Adrenal gland (tissue), 12 donors: Measurements from ENCODE around the gene ARFGEF2. TPM values are rescaled to one million over a fixed set of nuclear protein-coding genes. Genes with fewer than 3 reads are reported as not detected.

Source experiments
- DNase-seq, 7 donors: peaks; one replicate each; pipeline ENCODE4 v3.0.0-alpha.2; 2019 to 2020
- H3K27ac ChIP-seq, 5 donors: fragments of 200-600 bp; sonication (generic) in 4 of 5; 1 replicate in 3 of 5; 2 replicates in 2 of 5; pipeline versions ENCODE4 v1.5.1 to v1.8.0; 2016 to 2020; ENCODE audit warnings: mild to moderate bottlenecking in 1 of 5
- H3K27me3 ChIP-seq: fragments of 200-600 bp; 2 replicates; pipeline ENCODE4 v1.8.0; 2021
- H3K36me3 ChIP-seq, 2 donors: fragments of 200-600 bp; replicated peaks in 1 of 2; 1 replicate in 1 of 2; 2 replicates in 1 of 2; pipeline versions ENCODE4 v1.5.1 to v1.8.0; 2018 to 2022
- H3K4me1 ChIP-seq, 2 donors: fragments of 200-600 bp; replicated peaks in 1 of 2; 1 replicate in 1 of 2; 2 replicates in 1 of 2; pipeline versions ENCODE4 v1.5.1 to v1.8.0; 2018 to 2021
- H3K4me3 ChIP-seq, 4 donors: fragments of 200-600 bp; sonication (generic) in 3 of 4; one replicate each; pipeline ENCODE4 v1.5.1; 2016 to 2018
- H3K9me3 ChIP-seq, 3 donors: fragments of 200-600 bp; sonication (generic) in 1 of 3; replicated peaks in 1 of 3; 1 replicate in 2 of 3; 2 replicates in 1 of 3; pipeline versions ENCODE4 v1.5.1 to v1.8.0; 2016 to 2021
- POLR2A ChIP-seq, 2 donors: fragments of 450-650 bp; IDR thresholded peaks; one replicate each; pipeline ENCODE4 v1.6.1; 2017; ENCODE audit warnings: antibody characterized with exemption in 2 of 2, mild to moderate bottlenecking in 2 of 2, moderate library complexity in 1 of 2
- WGBS, 4 donors: extraction: QIAGEN DNeasy Blood & Tissue Kit in 2 of 4; methylation state at CpG; one replicate each; pipeline versions ENCODE4 v1.1.5 to v1.1.7; 2013 to 2017; 5-methylcytosine and 5-hydroxymethylcytosine counted together
- intact Hi-C, 2 donors: fragments of 100-400 bp; cut with DNase I; formaldehyde crosslinking; loops; one replicate each; pipeline versions ENCODE4 v1.14.1 to v1.15.0; 2022 to 2023
- polyA plus RNA-seq, 3 donors: library from polyadenylated mRNA; stranded (reverse); fragments of 200-250 nt in 2 of 3; fragments of 350-450 nt in 1 of 3; fragmentation: Illumina TruSeq in 1 of 3; extraction: RNeasy Lipid Tissue Mini Kit (QIAGEN cat#74804) in 1 of 3; gene quantifications; one replicate each; pipeline ENCODE4 v1.2.3, GENCODE V29; 2013 to 2014
- total RNA-seq, 9 donors: library from RNA; depleted of rRNA in 4 of 9; stranded (reverse); fragments of >200 nt in 4 of 9; fragments of 120-200 nt in 1 of 9; fragmentation: NEBNext Ultra II Directional in 1 of 9; extraction: Animal tissue kit (Norgen Biotek cat#: 25700) in 1 of 9; gene quantifications; one replicate each; pipeline versions ENCODE4 v1.1.0 to v1.2.4, GENCODE V29; 2013 to 2023
- TF ChIP-seq, protein P1 (sequence below), 6 experiments: fragments of 450-650 bp in 4 of 6; fragments of 200-600 bp in 2 of 6; sonication (generic) in 1 of 6; IDR thresholded peaks; 1 replicate in 5 of 6; 2 replicates in 1 of 6; pipeline versions ENCODE4 v1.5.1 to v1.8.0; 2016 to 2021; ENCODE audit warnings: antibody characterized with exemption in 6 of 6, mild to moderate bottlenecking in 2 of 6, moderate library complexity in 1 of 6
- donor health status: healthy with polysubstance abuse.
- donor health status: Bipolar disorder and iron deficiency.
- donor health status: DM: yes; HTN: yes; CAD: no.
- donor health status: DM: no; HTN: no; CAD: no.
- donor health status: DM: no; HTN: no; CAD: no.
- donor health status: DM: yes; HTN: yes; CAD: no.

ARFGEF2 gene
- total and polyA plus RNA-seq, 12 donors = 17.1 to 128 (median 69.3) TPM

DNA sequence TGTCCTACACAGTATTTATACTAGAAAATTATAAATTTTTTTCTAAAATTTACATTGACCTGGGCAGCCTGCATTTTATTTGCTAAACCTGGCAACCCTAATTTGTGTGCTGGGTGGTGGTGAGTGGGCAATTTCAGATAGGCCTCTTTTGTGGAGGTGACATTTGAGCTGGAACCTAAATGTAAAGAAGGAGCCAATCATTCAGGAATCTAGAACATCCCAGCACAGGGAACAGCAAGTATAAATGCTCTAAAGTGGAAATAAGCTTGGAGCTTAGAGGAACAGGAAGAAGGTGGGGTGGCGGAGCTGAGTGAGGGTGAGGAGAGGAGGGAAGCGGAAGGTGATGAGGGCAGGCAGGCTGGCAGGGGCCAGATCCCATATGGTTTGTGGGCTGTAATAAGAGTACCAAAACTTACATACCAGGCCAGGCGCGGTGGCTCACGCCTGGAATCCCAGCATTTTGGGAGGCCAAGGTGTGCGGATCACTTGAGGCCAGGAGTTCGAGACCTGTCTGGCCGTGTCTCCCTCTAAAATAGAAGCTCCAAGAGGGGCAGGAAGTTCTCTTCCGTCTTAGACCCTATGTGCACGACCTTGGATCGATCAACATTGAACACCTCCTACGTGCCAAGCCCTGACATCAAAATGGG is 124.1 kb downstream of the ARFGEF2 start:
- 7 to 16% (median 10%) methylated on average over 5 to 12 of the region's 12 CpGs for WGBS, 4 donors
- H3K27ac ChIP-seq = peak overlapping the region; percentile 82 to 93 (median 91)
- TF ChIP-seq, protein P1, sequence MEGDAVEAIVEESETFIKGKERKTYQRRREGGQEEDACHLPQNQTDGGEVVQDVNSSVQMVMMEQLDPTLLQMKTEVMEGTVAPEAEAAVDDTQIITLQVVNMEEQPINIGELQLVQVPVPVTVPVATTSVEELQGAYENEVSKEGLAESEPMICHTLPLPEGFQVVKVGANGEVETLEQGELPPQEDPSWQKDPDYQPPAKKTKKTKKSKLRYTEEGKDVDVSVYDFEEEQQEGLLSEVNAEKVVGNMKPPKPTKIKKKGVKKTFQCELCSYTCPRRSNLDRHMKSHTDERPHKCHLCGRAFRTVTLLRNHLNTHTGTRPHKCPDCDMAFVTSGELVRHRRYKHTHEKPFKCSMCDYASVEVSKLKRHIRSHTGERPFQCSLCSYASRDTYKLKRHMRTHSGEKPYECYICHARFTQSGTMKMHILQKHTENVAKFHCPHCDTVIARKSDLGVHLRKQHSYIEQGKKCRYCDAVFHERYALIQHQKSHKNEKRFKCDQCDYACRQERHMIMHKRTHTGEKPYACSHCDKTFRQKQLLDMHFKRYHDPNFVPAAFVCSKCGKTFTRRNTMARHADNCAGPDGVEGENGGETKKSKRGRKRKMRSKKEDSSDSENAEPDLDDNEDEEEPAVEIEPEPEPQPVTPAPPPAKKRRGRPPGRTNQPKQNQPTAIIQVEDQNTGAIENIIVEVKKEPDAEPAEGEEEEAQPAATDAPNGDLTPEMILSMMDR (IDR thresholded peaks at IDR 0.05) = no peak
- TF ChIP-seq POLR2A (IDR thresholded peaks at IDR 0.05) = no peak
- no peaks in the 10 kb centered on the region for H3K9me3 ChIP-seq
- H3K36me3 ChIP-seq = no peaks in the 10 kb centered on the region
- H3K4me1 ChIP-seq = peaks cover 4 to 19% of the 10 kb centered on the region in 2 donors
- intact Hi-C loops = no loop called here
- peak overlapping the region in 2 of 4 donors; percentile 61 to 92 for H3K4me3 ChIP-seq
- no peaks in the 10 kb centered on the region for H3K27me3 ChIP-seq
- peak in 6 of 7 donors; percentile 38 to 52 (median 41) for DNase-seq

DNA sequence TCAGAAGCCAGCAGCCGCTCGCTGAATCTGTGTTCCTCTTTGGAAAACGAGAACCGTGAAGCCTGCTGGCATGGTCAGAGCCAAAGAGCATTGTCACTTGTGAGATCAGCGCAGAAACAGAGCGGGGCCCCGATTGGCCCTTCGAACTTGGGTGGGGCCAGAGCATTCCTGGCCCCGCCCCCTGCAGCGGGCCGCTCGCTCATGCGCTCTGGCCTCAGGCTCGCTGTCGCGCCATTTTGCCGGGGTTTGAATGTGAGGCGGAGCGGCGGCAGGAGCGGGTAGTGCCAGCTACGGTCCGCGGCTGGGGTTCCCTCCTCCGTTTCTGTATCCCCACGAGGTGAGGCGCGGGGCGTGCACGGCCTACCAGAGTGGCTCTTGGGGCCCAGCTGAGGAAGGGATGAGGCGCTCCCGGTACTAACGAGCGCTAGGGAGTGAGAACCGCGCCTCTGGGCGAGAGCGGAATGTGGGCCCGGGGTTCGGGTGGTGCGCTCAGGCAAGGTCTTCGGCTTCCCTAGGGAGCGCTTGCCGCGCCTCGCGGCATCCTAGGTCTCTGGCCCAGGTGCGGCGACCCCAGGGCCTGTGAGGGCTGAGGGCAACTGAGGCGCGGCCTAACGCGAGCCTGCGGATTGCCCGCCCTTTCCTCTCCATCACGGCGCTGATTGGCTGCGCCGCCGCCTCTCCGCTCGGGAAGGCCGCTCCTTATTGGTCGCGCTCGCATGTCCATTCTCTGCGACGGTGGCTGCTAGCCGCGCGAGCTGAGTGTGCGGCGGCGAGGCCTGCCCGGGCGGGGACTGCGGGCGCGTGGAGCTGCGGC is 124.8 kb downstream of the ARFGEF2 start, which contains the start of gene CSE1L:
Gene CSE1L (plus strand): TSS at position 226 of the 814 bp plus-strand sequence. CDS start 12,152 bp downstream, outside the sequence.
- H3K4me1 ChIP-seq = peaks cover 4 to 19% of the 10 kb centered on the region in 2 donors
- DNase-seq = peak; percentile 94 to 98 (median 96)
- peak within 1 kb of the TSS in 3 of 4 donors; percentile 61 to 93 (median 92) for H3K4me3 ChIP-seq
- no peaks in the 10 kb centered on the region for H3K9me3 ChIP-seq
- TF ChIP-seq, protein P1 (IDR thresholded peaks at IDR 0.05) = peak in 5 of 6 experiments; percentile 22 to 67 (median 55)
- peak; percentile 46 to 91 for TF ChIP-seq POLR2A (IDR thresholded peaks at IDR 0.05)
- no peaks in the 10 kb centered on the region for H3K27me3 ChIP-seq
- peak within 1 kb of the TSS; percentile 82 to 93 (median 91) for H3K27ac ChIP-seq
- 0% methylated on average over 13 to 80 of the region's 80 CpGs for WGBS, 4 donors
- H3K36me3 ChIP-seq = no peaks in the 10 kb centered on the region
- intact Hi-C loops = no loop called here

DNA sequence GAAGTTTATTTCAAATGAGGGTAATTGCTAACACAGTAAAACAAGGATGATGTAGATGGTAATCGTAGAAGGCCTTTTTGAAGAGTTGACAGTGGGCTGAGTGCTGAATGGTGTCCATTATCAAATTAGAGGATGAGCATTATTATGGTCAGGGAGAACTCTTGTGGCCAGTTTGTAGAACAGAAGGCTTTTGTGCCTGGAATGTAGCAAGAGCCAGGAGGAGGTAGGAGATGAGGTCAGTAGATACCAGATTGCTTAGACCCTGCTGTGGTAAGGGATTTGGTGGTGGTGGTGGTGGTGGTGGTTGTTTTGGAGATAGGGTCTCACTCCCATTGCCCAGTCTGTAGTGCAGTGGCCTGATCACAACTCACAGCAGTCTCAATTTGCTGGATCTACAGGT is 130.8 kb downstream of the ARFGEF2 start:
- Histone ChIP-seq H3K27me3 (no peaks in the 10 kb centered on the region), H3K27ac (no peak overlapping the region), H3K4me3 (no peak overlapping the region), H3K36me3 (no peaks in the 10 kb centered on the region), H3K4me1 (peaks cover 10 to 40% of the 10 kb centered on the region in 2 donors), H3K9me3 (no peaks in the 10 kb centered on the region)
- intact Hi-C loops = no loop called here
- no peak for DNase-seq
- 69 to 77% (median 74%) methylated on average over 1 of the region's 1 CpG for WGBS, 4 donors
- TF ChIP-seq, protein P1 (IDR thresholded peaks at IDR 0.05) = no peak
- TF ChIP-seq POLR2A (IDR thresholded peaks at IDR 0.05) = no peak

DNA sequence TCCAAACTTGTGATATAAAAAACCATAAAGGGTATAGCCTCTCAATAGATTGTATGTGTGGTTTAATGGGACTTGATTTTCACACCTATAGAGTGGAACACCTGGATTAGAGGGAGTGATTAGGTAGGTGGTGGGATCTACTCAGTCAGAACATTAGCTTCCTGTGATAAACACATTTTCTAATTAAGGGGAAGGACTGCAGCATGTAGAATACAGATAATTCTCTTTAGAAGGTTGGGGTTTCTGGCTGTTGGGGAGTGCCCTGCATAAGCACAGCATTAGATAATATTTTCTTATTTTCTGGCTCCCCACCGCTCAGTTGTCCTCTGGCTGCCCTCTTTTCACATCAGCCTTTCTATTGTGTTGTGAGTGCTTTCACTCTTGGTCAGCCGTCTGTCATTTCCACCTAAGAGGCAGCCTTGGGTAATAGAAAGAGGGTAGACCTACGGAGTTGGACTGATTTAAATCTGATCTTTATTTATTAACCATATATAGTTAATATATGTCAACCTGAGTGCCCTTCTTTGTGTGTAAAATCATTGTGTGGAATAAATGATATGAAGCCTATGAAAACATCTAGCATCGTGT is 132.6 kb downstream of the ARFGEF2 start:
- Histone ChIP-seq H3K4me1 (peaks cover 10 to 33% of the 10 kb centered on the region in 2 donors), H3K36me3 (no peaks in the 10 kb centered on the region), H3K27me3 (no peaks in the 10 kb centered on the region), H3K27ac (peak overlapping the region in 1 of 5 donors; percentile 41), H3K9me3 (no peaks in the 10 kb centered on the region), H3K4me3 (no peak overlapping the region)
- TF ChIP-seq POLR2A (IDR thresholded peaks at IDR 0.05) = no peak
- TF ChIP-seq, protein P1 (IDR thresholded peaks at IDR 0.05) = no peak
- no peak for DNase-seq
- intact Hi-C loops = no loop called here
- WGBS, 4 donors = 72 to 77% (median 74%) methylated on average over 4 of the region's 4 CpGs
